ENCODE data around the gene BDH2. TPM values are rescaled to one million over a fixed set of nuclear protein-coding genes. Genes with fewer than 3 reads are reported as not detected.

The BDH2 gene
- total and polyA plus RNA-seq, 2 of the 8 experiments (the other 6 are each of a cell fraction or from before 2014, with no cell fraction given) = 46.0 to 46.2 TPM

DNA sequence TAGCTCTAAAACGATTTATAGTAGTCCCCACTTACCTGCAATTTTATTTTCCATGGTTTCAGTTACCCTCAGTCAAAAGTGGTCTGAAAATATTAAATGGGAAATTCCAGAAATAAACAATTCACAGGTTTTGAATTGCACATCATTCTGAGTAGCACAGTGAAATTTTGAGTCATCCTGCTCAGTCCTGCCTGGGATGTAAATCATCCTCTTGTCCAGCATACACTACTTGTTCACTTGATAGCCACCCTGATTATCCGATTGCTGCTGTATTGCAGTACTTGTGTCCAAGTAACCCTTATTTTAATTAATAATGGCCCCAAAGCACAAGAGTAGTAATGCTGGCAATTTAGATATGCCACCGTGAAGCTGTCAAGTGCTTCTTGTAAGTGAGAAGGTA is 23.5 kb upstream of the BDH2 start:
- Histone ChIP-seq H3K4me3 (ENCODE audit: extremely low read depth in 1 of 4, insufficient read depth in 2 of 4, low read depth in 3 of 4, low read length in 4 of 4) (no peak overlapping the region), H2BK120ac (replicated peaks; ENCODE audit: low read depth, low read length) (no peak overlapping the region), H3K9ac (replicated peaks in 1 of 4; ENCODE audit: extremely low read depth in 1 of 4, low read depth in 3 of 4, low read length in 3 of 4) (no peak overlapping the region), H2AK5ac (ENCODE audit: low read depth, low read length) (no peak overlapping the region), H4K5ac (ENCODE audit: insufficient read length, low read depth, low read length) (no peak overlapping the region), H2BK15ac (ENCODE audit: low read length) (no peak overlapping the region), H4K8ac (ENCODE audit: extremely low read depth, insufficient read depth, low read length) (no peak overlapping the region), H3K18ac (ENCODE audit: extremely low read depth, low read length) (no peak overlapping the region), H3K36me3 (ENCODE audit: control insufficient read depth in 2 of 4, insufficient read depth in 4 of 4, low read length in 3 of 4) (peaks cover 0 to 34% (median 10%) of the 10 kb centered on the region in 4 experiments; a peak in 5 of 8 replicates), H3K14ac (ENCODE audit: insufficient read length) (no peak overlapping the region), H3K56ac (replicated peaks; ENCODE audit: insufficient read length, low read depth, low read length) (no peak overlapping the region), H3K79me2 (ENCODE audit: control insufficient read depth in 1 of 2, insufficient read depth in 2 of 2, low read length in 2 of 2) (no peaks in the 10 kb centered on the region), H4K20me1 (replicated peaks in 1 of 2; ENCODE audit: control insufficient read depth in 1 of 2, insufficient read depth in 2 of 2, low read length in 2 of 2) (no peaks in the 10 kb centered on the region), H3K9me3 (ENCODE audit: insufficient read depth in 2 of 2, low read depth in 1 of 2, low read length in 1 of 2) (no peaks in the 10 kb centered on the region), H3K79me1 (ENCODE audit: low read depth, low read length) (no peaks in the 10 kb centered on the region), H3K4me2 (ENCODE audit: insufficient read depth in 1 of 2, low read depth in 2 of 2, low read length in 2 of 2) (no peak overlapping the region), H2AFZ (ENCODE audit: low read length) (no peak overlapping the region), H2BK5ac (ENCODE audit: low read depth, low read length) (no peak overlapping the region), H4K91ac (replicated peaks; ENCODE audit: insufficient read length, low read length) (no peak overlapping the region), H2BK20ac (ENCODE audit: low read length) (no peak overlapping the region), H3K27me3 (replicated peaks in 1 of 4; ENCODE audit: control insufficient read depth in 3 of 4, extremely low read depth in 1 of 4, insufficient read depth in 3 of 4, low read length in 3 of 4) (no peaks in the 10 kb centered on the region), H3K23ac (ENCODE audit: insufficient read length) (no peak overlapping the region), H3K4me1 (replicated peaks in 1 of 4; ENCODE audit: control insufficient read depth in 3 of 4, insufficient read depth in 4 of 4, low read length in 3 of 4) (no peaks in the 10 kb centered on the region), H3K23me2 (ENCODE audit: low read depth, low read length) (no peaks in the 10 kb centered on the region), H2BK12ac (ENCODE audit: low read depth, low read length) (no peak overlapping the region), H3K4ac (replicated peaks; ENCODE audit: insufficient read length, low read depth, low read length) (no peak overlapping the region), H3K27ac (ENCODE audit: low read depth, low read length) (no peak overlapping the region)
- DNase-seq (ENCODE audit: low read depth in 1 of 2, low spot score in 2 of 2) = no peak
- 98% methylated on average over 3 of the region's 3 CpGs; no CpG with 5 or more reads in 1 of the 2 experiments for WGBS, 2 experiments (ENCODE audit: extremely low coverage in 1 of 2, insufficient coverage in 1 of 2, insufficient read length in 1 of 2, insufficient replicate concordance in 2 of 2, low coverage in 1 of 2, low lambda C conversion rate in 2 of 2, missing lambda C conversion rate in 1 of 2)
- FAIRE-seq = no peak
- ChIA-PET CTCF (ENCODE audit: partially characterized antibody) (interaction anchor here (0.6 kb wide), 1 partner anchor 663 kb away, joined by 3 read pairs; no protein-coding TSS in a partner anchor), POLR2A (ENCODE audit: partially characterized antibody) (no interaction called here)
- no peak for TF ChIP-seq SIX5 (IDR thresholded peaks at IDR 0.05; ENCODE audit: low read depth, low read length)
- no peak for TF ChIP-seq GTF2F1 (IDR thresholded peaks at IDR 0.05; ENCODE audit: borderline replicate concordance, low read depth, low read length)
- TF ChIP-seq ZNF274 (IDR thresholded peaks at IDR 0.05; ENCODE audit: borderline replicate concordance, extremely low read depth, low read length) = no peak
- no peak for TF ChIP-seq EZH2 (IDR thresholded peaks at IDR 0.05; ENCODE audit: low read depth, low read length, severe bottlenecking)
- TF ChIP-seq, protein P1, sequence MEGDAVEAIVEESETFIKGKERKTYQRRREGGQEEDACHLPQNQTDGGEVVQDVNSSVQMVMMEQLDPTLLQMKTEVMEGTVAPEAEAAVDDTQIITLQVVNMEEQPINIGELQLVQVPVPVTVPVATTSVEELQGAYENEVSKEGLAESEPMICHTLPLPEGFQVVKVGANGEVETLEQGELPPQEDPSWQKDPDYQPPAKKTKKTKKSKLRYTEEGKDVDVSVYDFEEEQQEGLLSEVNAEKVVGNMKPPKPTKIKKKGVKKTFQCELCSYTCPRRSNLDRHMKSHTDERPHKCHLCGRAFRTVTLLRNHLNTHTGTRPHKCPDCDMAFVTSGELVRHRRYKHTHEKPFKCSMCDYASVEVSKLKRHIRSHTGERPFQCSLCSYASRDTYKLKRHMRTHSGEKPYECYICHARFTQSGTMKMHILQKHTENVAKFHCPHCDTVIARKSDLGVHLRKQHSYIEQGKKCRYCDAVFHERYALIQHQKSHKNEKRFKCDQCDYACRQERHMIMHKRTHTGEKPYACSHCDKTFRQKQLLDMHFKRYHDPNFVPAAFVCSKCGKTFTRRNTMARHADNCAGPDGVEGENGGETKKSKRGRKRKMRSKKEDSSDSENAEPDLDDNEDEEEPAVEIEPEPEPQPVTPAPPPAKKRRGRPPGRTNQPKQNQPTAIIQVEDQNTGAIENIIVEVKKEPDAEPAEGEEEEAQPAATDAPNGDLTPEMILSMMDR (IDR thresholded peaks at IDR 0.05; ENCODE audit: control extremely low read depth in 1 of 3, insufficient read depth in 1 of 3, low read depth in 1 of 3, low read length in 3 of 3) = no peak
- TF ChIP-seq BCL11A (IDR thresholded peaks at IDR 0.05; ENCODE audit: low read depth in 2 of 2, low read length in 2 of 2) = no peak
- no peak for TF ChIP-seq GABPA (IDR thresholded peaks at IDR 0.05; ENCODE audit: borderline replicate concordance, insufficient read depth, low read length)
